Chondrocyte (in vitro differentiated cells): Measurements from ENCODE around the gene PRKCA. TPM values are rescaled to one million over a fixed set of nuclear protein-coding genes. Genes with fewer than 3 reads are reported as not detected.

ENCODE experiments used
- DNase-seq: peaks from one replicate; pipeline ENCODE4 v3.0.0; 2021; ENCODE audit warnings: mixed read lengths, low spot score
- H3K27ac Mint-ChIP-seq: one replicate; pipeline ENCODE4 v1.8.0; 2021; ENCODE audit warnings: mild to moderate bottlenecking, moderate library complexity, mixed read lengths; ENCODE audit not compliant: unreplicated experiment
- H3K27me3 Mint-ChIP-seq: 2 replicates; pipeline ENCODE4 v1.8.0; 2021; ENCODE audit warnings: low read depth, mixed read lengths
- H3K36me3 Mint-ChIP-seq: 2 replicates; pipeline ENCODE4 v1.8.0; 2021; ENCODE audit warnings: low read depth, mixed read lengths
- H3K4me1 Mint-ChIP-seq: 2 replicates; pipeline ENCODE4 v1.8.0; 2021; ENCODE audit warnings: low read depth, mild to moderate bottlenecking, mixed read lengths
- H3K4me3 Mint-ChIP-seq: one replicate; pipeline ENCODE4 v1.8.0; 2021; ENCODE audit warnings: mild to moderate bottlenecking, moderate library complexity, mixed read lengths; ENCODE audit not compliant: unreplicated experiment
- H3K9me3 Mint-ChIP-seq: 2 replicates; pipeline ENCODE4 v1.8.0; 2021; ENCODE audit warnings: low read depth, mixed read lengths
- total RNA-seq: library from RNA; stranded (reverse); gene quantifications from 3 replicates; pipeline ENCODE4 v1.2.1, GENCODE V29; 2021
- TF ChIP-seq, protein P1 (sequence below): fragments of 200-600 bp; sonication (generic); IDR thresholded peaks from 2 replicates; pipeline ENCODE4 v1.5.0; 2021; ENCODE audit warnings: antibody characterized with exemption, mild to moderate bottlenecking, moderate library complexity

Gene PRKCA
- total RNA-seq, 1 donor from 2014 or later: 51.5 TPM

DNA sequence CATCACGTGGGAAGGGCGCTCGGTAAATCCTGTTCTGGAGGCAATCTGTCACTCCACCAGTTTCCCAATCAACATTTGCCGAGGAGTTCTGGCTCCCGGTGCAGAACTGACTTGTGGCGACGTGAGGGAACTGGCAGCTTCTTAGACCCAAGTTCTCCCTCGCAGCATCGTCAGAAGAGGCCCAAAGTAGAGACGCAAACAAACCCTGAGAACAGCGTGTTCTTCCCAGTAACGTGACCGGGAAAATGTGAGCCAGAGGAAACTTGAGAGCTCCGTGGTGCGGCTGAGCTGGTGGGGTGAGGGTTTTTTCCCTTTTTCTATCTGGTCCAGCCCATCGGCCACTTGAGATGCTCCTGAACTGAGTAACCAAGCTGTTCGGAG lies 373.6 kb downstream of the PRKCA start:
- Mint-ChIP-seq H3K9me3 (peaks cover 9% of the 10 kb centered on the region), H3K4me1 (peaks cover 27% of the 10 kb centered on the region), H3K27me3 (no peaks in the 10 kb centered on the region), H3K27ac (peak overlapping the region; percentile 32), H3K36me3 (peaks cover 5% of the 10 kb centered on the region), H3K4me3 (peak overlapping the region; percentile 35)
- DNase-seq: no peak
- TF ChIP-seq, protein P1, sequence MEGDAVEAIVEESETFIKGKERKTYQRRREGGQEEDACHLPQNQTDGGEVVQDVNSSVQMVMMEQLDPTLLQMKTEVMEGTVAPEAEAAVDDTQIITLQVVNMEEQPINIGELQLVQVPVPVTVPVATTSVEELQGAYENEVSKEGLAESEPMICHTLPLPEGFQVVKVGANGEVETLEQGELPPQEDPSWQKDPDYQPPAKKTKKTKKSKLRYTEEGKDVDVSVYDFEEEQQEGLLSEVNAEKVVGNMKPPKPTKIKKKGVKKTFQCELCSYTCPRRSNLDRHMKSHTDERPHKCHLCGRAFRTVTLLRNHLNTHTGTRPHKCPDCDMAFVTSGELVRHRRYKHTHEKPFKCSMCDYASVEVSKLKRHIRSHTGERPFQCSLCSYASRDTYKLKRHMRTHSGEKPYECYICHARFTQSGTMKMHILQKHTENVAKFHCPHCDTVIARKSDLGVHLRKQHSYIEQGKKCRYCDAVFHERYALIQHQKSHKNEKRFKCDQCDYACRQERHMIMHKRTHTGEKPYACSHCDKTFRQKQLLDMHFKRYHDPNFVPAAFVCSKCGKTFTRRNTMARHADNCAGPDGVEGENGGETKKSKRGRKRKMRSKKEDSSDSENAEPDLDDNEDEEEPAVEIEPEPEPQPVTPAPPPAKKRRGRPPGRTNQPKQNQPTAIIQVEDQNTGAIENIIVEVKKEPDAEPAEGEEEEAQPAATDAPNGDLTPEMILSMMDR: no peak

DNA sequence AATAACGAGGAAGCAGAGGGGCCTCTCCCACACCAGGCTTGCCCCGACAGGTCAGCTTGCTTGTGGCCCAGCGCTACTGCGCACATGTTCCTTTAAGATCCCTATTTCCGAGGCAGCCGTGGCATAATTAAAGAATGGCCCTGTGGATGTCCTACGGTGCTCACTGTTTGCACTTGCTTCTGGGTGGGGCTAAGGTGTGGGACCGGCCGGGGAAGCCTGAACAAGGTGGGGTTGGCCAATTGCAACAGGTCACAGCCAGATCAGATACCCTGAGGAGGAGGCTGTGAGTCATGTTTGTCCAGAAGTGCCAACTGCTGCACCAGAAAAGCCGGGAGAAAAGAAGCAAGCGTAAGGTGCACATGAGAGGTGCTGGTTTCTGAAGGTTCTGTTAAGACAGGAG lies 374.0 kb downstream of the PRKCA start:
- H3K27ac Mint-ChIP-seq: peak overlapping the region; percentile 51

DNA sequence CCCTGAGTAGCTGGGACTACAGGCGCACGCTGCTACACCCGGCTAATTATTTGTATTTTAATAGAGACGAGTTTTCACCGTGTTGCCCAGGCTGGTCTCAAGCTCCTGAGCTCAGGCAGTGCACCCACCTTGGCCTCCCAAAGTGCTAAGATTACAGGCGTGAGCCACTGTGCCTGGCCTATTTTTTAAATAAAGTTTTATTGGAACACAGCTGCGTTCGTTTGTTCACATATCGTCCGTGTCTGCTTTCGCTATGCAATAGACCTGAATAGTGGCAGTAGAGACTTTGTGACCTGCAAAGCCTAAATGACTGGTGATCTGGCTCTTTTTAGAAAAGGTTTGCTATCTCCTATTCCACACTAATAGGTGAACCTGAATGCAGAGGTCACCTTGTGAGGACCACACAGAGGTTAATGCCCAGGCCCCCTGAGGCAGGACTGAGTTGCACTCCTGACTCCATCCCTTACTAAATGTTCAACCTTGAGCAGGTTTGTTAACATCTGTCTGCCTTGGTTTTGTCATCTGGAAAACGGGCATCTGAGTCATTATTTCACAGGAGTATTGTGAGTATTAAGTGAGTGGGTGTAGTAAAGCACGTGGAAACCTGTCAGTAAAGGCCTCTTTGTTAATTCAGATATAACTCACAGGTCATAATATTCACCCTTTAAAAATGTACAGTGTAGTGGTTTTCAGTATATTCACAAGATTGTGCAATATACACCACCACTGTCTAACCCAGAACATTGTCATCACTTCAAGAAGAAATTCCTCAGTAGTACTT lies 375.0 kb downstream of the PRKCA start:
- Mint-ChIP-seq H3K9me3 (peaks cover 9% of the 10 kb centered on the region), H3K27ac (no peak overlapping the region), H3K27me3 (no peaks in the 10 kb centered on the region), H3K4me1 (peaks cover 22% of the 10 kb centered on the region), H3K4me3 (no peak overlapping the region), H3K36me3 (peaks cover 5% of the 10 kb centered on the region)
- TF ChIP-seq, protein P1: no peak
- DNase-seq: no peak

More for the DNA sequence above, 374.0 kb downstream of the PRKCA start:
- no peak for DNase-seq
- Mint-ChIP-seq H3K4me3 (no peak overlapping the region), H3K36me3 (peaks cover 5% of the 10 kb centered on the region), H3K27me3 (no peaks in the 10 kb centered on the region), H3K9me3 (peaks cover 9% of the 10 kb centered on the region), H3K4me1 (peaks cover 27% of the 10 kb centered on the region)
- TF ChIP-seq, protein P1: no peak

DNA sequence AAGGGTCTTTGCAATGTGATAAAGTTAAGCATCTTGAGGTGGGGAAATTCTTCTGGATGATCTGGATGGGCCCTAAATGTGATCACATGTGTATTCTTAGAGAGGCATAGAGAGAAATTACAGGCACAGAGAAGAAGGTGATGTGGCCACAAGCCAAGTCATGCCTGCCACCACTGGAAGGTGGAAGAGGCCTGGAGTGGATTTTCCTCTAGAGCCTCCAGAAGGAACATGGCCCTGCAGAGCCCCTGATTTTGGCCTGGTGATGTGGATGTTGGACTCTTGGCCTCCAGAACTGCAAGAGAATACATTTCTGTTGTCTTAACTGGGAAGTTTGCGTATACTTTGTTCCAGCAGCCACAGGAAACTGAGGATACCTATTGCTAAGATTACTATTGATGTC lies 375.6 kb downstream of the PRKCA start:
- DNase-seq: no peak
- Mint-ChIP-seq H3K27me3 (no peaks in the 10 kb centered on the region), H3K27ac (no peak overlapping the region), H3K4me1 (peaks cover 21% of the 10 kb centered on the region), H3K36me3 (peaks cover 5% of the 10 kb centered on the region), H3K9me3 (peaks cover 9% of the 10 kb centered on the region), H3K4me3 (no peak overlapping the region)
- TF ChIP-seq, protein P1: no peak

DNA sequence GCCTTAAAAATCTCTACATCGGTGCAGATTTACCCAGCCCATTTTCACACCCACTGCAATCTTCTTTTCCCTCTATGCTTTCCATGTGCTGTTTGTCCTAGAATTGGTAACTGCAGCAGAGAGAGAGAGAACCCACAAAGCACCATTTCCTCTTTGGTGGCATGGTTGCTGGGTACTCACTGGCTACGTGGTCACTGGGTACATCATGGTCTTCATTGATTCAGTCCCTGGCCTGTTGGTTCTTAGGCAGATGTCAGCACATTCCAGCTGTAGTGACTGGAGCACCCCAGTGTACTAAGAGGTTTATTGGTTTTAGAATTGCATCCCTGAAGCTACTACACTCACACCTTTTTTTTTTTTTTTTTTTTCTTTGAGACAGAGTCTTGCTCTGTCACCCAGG lies 376.4 kb downstream of the PRKCA start:
- peaks cover 9% of the 10 kb centered on the region for H3K9me3 Mint-ChIP-seq
- no peak for DNase-seq
- H3K27me3 Mint-ChIP-seq: no peaks in the 10 kb centered on the region
- H3K27ac Mint-ChIP-seq: no peak overlapping the region
- no peak overlapping the region for H3K4me3 Mint-ChIP-seq
- H3K36me3 Mint-ChIP-seq: peaks cover 5% of the 10 kb centered on the region
- H3K4me1 Mint-ChIP-seq: peaks cover 13% of the 10 kb centered on the region
- TF ChIP-seq, protein P1: no peak
